ENCODE results near the gene MBNL2.
A peak's percentile ranks its signal among the peaks of the same experiment; 100 is the strongest.
"Not testable (repeated sequence)": the region's sequence is repeated elsewhere in the genome, so short reads cannot be mapped to it uniquely, and the experiment has no call there.

MBNL2 gene

GRCh38 chr13:97329331-97329730, 107.2 kb downstream of the MBNL2 start:
- no peak for DNase-seq

GRCh38 chr13:97330448-97330847, 108.3 kb downstream of the MBNL2 start:
- DNase-seq, result no peak

- DNase-seq, result no peak
Observed at GRCh38 chr13:97332742-97333141, 110.6 kb downstream of the MBNL2 start.

- DNase-seq, result no peak
Observed at GRCh38 chr13:97333983-97334382, 111.8 kb downstream of the MBNL2 start.

GRCh38 chr13:97334690-97335089, 112.6 kb downstream of the MBNL2 start:
- DNase-seq, result no peak

- DNase-seq, result no peak
Observed at GRCh38 chr13:97335488-97336134, 113.5 kb downstream of the MBNL2 start.

GRCh38 chr13:97337985-97338499, 115.9 kb downstream of the MBNL2 start:
- DNase-seq, result no peak

- no peak for DNase-seq
Observed at GRCh38 chr13:97338571-97338970, 116.4 kb downstream of the MBNL2 start.

GRCh38 chr13:97339019-97339987, 117.2 kb downstream of the MBNL2 start:
- DNase-seq, result peak in 1 of 2 donors; percentile 7

GRCh38 chr13:97339988-97340749, 118.0 kb downstream of the MBNL2 start:
- DNase-seq, result peak in 1 of 2 donors; percentile 11

- DNase-seq, result no peak
Observed at GRCh38 chr13:97341135-97341534, 119.0 kb downstream of the MBNL2 start.

- DNase-seq, result no peak
Observed at GRCh38 chr13:97342136-97342535, 120.0 kb downstream of the MBNL2 start.

GRCh38 chr13:97342936-97343335, 120.8 kb downstream of the MBNL2 start:
- DNase-seq, result no peak

GRCh38 chr13:97344265-97345175, 122.4 kb downstream of the MBNL2 start:
- DNase-seq, result peak; percentile 23 to 55

GRCh38 chr13:97346097-97346496, 124.0 kb downstream of the MBNL2 start:
- DNase-seq, result no peak

- DNase-seq, result no peak
Observed at GRCh38 chr13:97346561-97347254, 124.6 kb downstream of the MBNL2 start.

GRCh38 chr13:97347255-97347932, 125.3 kb downstream of the MBNL2 start:
- no peak for DNase-seq

- no peak for DNase-seq
Observed at GRCh38 chr13:97348569-97349100, 126.5 kb downstream of the MBNL2 start.

- DNase-seq, result not testable (repeated sequence)
Observed at GRCh38 chr13:97352012-97352411, 129.9 kb downstream of the MBNL2 start.

GRCh38 chr13:97352815-97353214, 130.7 kb downstream of the MBNL2 start:
- DNase-seq, result no peak

Measured in CD4-positive, alpha-beta T cell treated with Interferon alpha-2 for 1 hour (primary cell).